Thoracic aorta endothelial cell (primary cell): ENCODE results near the gene SSX5. TPM values are rescaled to one million over a fixed set of nuclear protein-coding genes. Genes with fewer than 3 reads are reported as not detected.

Experiments used
- small RNA-seq: library from RNA; depleted of rRNA; stranded (forward); fragments of <200 nt; gene quantifications from one replicate; pipeline ENCODE3, GENCODE V24; 2012
- total RNA-seq: library from RNA; depleted of rRNA; stranded (reverse); fragments of >200 nt; gene quantifications from 2 replicates; pipeline ENCODE4 v1.2.3, GENCODE V29; 2012

Gene SSX5, protein sequence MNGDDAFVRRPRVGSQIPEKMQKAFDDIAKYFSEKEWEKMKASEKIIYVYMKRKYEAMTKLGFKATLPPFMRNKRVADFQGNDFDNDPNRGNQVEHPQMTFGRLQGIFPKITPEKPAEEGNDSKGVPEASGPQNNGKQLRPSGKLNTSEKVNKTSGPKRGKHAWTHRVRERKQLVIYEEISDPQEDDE
- not detected in 2 replicates for total RNA-seq

GRCh38 chrX:48196745-48197201, at the start of gene SSX5:
Gene SSX5, minus strand, starts transcription at chrX:48196795. Its CDS starts 1,437 bp downstream, at chrX:48195358.

Small RNA genes lying within 50 kb of the gene (small RNA-seq; reads per million reads assigned to genes)
- gene AC245047.3: not detected
- gene AC245047.7: not detected
- not detected for gene RNA5SP503
- gene RNU6-707P: not detected

Other genes with a start within 250 kb of the SSX5 start
- gene ZNF182, start 192.8 kb downstream of the SSX5 start, total RNA-seq: 4.1 and 4.5 TPM in 2 replicates
- gene SPACA5, start 189.8 kb downstream of the SSX5 start, total RNA-seq: not detected in 2 replicates
- 0.50 and 0.80 TPM in 2 replicates for gene ZNF630, start 125.2 kb downstream of the SSX5 start, total RNA-seq
- gene SPACA5B, start 66.2 kb downstream of the SSX5 start, total RNA-seq: not detected in 2 replicates
- not detected in 2 replicates for gene SSX1, start 58.6 kb upstream of the SSX5 start, total RNA-seq
- gene SSX3, start 159.9 kb upstream of the SSX5 start, total RNA-seq: not detected in 2 replicates
- gene SSX4, start 186.7 kb upstream of the SSX5 start, total RNA-seq: not detected in 2 replicates
- not detected in 2 replicates for gene SSX4B, start 215.2 kb upstream of the SSX5 start, total RNA-seq